SH-SY5Y (cell line): ENCODE results near the gene COMMD7.

Source experiments
- GATA2 ChIP-seq: IDR thresholded peaks from 2 replicates; pipeline ENCODE4 v1.6.1; 2011; ENCODE audit warnings: mild to moderate bottlenecking, low read depth, low read length
- GATA3 ChIP-seq: IDR thresholded peaks from 2 replicates; pipeline ENCODE4 v1.6.1; 2011; ENCODE audit warnings: low read depth, mild to moderate bottlenecking, low read length, moderate library complexity

COMMD7 gene

GRCh38 chr20:32655903-32656512 is 87.3 kb downstream of the COMMD7 start:
- TF ChIP-seq GATA3, result no peak
- TF ChIP-seq GATA2, result no peak

- no peak for TF ChIP-seq GATA3
- TF ChIP-seq GATA2, result no peak
Measured at GRCh38 chr20:32652739-32653526, 90.3 kb downstream of the COMMD7 start.
